HEK293 (cell line): ENCODE measurements around the gene PUM2.
A peak's percentile ranks its signal among the peaks of the same experiment; 100 is the strongest.

Experiments used
- BCL11A ChIP-seq: fragments of 450-650 bp; formaldehyde crosslinking; IDR thresholded peaks from 2 replicates; pipeline ENCODE4 v1.5.1; 2016; ENCODE audit warnings: low read depth, missing biosample characterization, missing genetic modification characterization
- CTCF ChIP-seq: fragments of 450-650 bp; formaldehyde crosslinking; IDR thresholded peaks from 2 replicates; pipeline ENCODE4 v1.5.1; 2016; ENCODE audit warnings: missing biosample characterization, missing genetic modification characterization
- GFI1B ChIP-seq: fragments of 450-650 bp; formaldehyde crosslinking; IDR thresholded peaks from 2 replicates; pipeline ENCODE4 v1.5.1; 2016; ENCODE audit warnings: missing biosample characterization, missing genetic modification characterization
- KLF1 ChIP-seq: fragments of 450-650 bp; formaldehyde crosslinking; IDR thresholded peaks from 2 replicates; pipeline ENCODE4 v1.5.1; 2016; ENCODE audit warnings: missing biosample characterization, missing genetic modification characterization
- ZNF169 ChIP-seq: fragments of 450-650 bp; formaldehyde crosslinking; IDR thresholded peaks from 2 replicates; pipeline ENCODE4 v1.5.1; 2016; ENCODE audit warnings: missing biosample characterization, missing genetic modification characterization
- ZNF274 ChIP-seq, 2 experiments: fragments of 200-500 bp in 1 of 2; fragments of 450-650 bp in 1 of 2; sonication (Bioruptor generic) in 1 of 2; formaldehyde crosslinking in 1 of 2; IDR thresholded peaks; 2 replicates each; pipeline versions ENCODE4 v1.5.1 to v1.6.1; 2014 to 2016; ENCODE audit warnings: borderline replicate concordance in 1 of 2, inconsistent platforms in 1 of 2, low read length in 1 of 2, missing biosample characterization in 1 of 2, missing genetic modification characterization in 1 of 2
- ZNF518A ChIP-seq: fragments of 450-650 bp; formaldehyde crosslinking; conservative IDR thresholded peaks from 2 replicates; pipeline ENCODE4 v1.5.1; 2016; ENCODE audit warnings: low read depth, missing biosample characterization, missing genetic modification characterization
- ZNF785 ChIP-seq: fragments of 450-650 bp; formaldehyde crosslinking; IDR thresholded peaks from 2 replicates; pipeline ENCODE4 v1.5.1; 2016; ENCODE audit warnings: missing biosample characterization, missing genetic modification characterization
- ZNF830 ChIP-seq: fragments of 450-650 bp; IDR thresholded peaks from 2 replicates; pipeline ENCODE4 v1.5.0; 2018; ENCODE audit warnings: missing biosample characterization, missing genetic modification characterization, low read depth, mild to moderate bottlenecking, moderate library complexity
- TF ChIP-seq, protein P1 (sequence below): fragments of 450-650 bp; formaldehyde crosslinking; IDR thresholded peaks from 2 replicates; pipeline ENCODE4 v1.5.1; 2017; ENCODE audit warnings: missing biosample characterization, missing genetic modification characterization
- TF ChIP-seq, protein P2 (sequence below): fragments of 450-650 bp; formaldehyde crosslinking; IDR thresholded peaks from 2 replicates; pipeline ENCODE4 v1.5.1; 2016; ENCODE audit warnings: missing biosample characterization, missing genetic modification characterization
- TF ChIP-seq, protein P3 (sequence below): fragments of 450-650 bp; formaldehyde crosslinking; IDR thresholded peaks from 2 replicates; pipeline ENCODE4 v1.5.1; 2016; ENCODE audit warnings: missing biosample characterization, missing genetic modification characterization

DNA sequence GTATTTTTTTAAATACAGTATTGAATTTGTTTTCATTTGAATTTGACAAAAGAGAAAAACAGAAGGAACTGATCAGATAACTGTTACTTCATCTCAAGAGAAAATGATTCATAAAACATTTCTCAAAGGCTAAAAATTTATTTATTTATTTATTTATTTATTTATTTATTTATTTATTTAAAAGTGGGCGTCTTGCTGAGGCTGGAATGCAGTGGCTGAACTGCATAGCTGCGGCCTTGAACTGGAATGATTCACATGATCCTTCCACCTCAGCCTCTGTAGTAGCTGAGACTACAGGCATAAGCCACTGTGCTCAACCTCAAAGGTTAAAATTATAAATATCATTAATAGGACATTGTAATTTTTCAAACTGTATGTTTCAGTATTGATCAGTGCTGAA lies 4.5 kb upstream of the PUM2 start:
- TF ChIP-seq CTCF (tag by site-specific recombination) (no peak), KLF1 (tag by site-specific recombination) (no peak), BCL11A (no peak), ZNF830 (no peak), ZNF169 (tag by site-specific recombination) (no peak), ZNF785 (tag by site-specific recombination) (no peak), ZNF274 (IDR thresholded peaks at IDR 0.05; ENCODE audit: low read length) (no peak), ZNF274 (tag by site-specific recombination; IDR thresholded peaks at IDR 0.05; ENCODE audit: borderline replicate concordance) (no peak), ZNF518A (tag by site-specific recombination) (peak; percentile 67), GFI1B (no peak)
- TF ChIP-seq, protein P1, sequence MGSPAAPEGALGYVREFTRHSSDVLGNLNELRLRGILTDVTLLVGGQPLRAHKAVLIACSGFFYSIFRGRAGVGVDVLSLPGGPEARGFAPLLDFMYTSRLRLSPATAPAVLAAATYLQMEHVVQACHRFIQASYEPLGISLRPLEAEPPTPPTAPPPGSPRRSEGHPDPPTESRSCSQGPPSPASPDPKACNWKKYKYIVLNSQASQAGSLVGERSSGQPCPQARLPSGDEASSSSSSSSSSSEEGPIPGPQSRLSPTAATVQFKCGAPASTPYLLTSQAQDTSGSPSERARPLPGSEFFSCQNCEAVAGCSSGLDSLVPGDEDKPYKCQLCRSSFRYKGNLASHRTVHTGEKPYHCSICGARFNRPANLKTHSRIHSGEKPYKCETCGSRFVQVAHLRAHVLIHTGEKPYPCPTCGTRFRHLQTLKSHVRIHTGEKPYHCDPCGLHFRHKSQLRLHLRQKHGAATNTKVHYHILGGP: no peak
- TF ChIP-seq, protein P2, sequence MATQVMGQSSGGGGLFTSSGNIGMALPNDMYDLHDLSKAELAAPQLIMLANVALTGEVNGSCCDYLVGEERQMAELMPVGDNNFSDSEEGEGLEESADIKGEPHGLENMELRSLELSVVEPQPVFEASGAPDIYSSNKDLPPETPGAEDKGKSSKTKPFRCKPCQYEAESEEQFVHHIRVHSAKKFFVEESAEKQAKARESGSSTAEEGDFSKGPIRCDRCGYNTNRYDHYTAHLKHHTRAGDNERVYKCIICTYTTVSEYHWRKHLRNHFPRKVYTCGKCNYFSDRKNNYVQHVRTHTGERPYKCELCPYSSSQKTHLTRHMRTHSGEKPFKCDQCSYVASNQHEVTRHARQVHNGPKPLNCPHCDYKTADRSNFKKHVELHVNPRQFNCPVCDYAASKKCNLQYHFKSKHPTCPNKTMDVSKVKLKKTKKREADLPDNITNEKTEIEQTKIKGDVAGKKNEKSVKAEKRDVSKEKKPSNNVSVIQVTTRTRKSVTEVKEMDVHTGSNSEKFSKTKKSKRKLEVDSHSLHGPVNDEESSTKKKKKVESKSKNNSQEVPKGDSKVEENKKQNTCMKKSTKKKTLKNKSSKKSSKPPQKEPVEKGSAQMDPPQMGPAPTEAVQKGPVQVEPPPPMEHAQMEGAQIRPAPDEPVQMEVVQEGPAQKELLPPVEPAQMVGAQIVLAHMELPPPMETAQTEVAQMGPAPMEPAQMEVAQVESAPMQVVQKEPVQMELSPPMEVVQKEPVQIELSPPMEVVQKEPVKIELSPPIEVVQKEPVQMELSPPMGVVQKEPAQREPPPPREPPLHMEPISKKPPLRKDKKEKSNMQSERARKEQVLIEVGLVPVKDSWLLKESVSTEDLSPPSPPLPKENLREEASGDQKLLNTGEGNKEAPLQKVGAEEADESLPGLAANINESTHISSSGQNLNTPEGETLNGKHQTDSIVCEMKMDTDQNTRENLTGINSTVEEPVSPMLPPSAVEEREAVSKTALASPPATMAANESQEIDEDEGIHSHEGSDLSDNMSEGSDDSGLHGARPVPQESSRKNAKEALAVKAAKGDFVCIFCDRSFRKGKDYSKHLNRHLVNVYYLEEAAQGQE (tag by site-specific recombination): 0 out of 2 replicates have a peak, but pooled peaks have one; percentile 25
- TF ChIP-seq, protein P3, sequence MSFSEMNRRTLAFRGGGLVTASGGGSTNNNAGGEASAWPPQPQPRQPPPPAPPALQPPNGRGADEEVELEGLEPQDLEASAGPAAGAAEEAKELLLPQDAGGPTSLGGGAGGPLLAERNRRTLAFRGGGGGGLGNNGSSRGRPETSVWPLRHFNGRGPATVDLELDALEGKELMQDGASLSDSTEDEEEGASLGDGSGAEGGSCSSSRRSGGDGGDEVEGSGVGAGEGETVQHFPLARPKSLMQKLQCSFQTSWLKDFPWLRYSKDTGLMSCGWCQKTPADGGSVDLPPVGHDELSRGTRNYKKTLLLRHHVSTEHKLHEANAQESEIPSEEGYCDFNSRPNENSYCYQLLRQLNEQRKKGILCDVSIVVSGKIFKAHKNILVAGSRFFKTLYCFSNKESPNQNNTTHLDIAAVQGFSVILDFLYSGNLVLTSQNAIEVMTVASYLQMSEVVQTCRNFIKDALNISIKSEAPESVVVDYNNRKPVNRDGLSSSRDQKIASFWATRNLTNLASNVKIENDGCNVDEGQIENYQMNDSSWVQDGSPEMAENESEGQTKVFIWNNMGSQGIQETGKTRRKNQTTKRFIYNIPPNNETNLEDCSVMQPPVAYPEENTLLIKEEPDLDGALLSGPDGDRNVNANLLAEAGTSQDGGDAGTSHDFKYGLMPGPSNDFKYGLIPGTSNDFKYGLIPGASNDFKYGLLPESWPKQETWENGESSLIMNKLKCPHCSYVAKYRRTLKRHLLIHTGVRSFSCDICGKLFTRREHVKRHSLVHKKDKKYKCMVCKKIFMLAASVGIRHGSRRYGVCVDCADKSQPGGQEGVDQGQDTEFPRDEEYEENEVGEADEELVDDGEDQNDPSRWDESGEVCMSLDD (tag by site-specific recombination): no peak
